Hepatic stellate cell (primary cell): ENCODE results near the gene RETREG2.
A peak's percentile ranks its signal among the peaks of the same experiment; 100 is the strongest.
"Not testable (repeated sequence)": the region's sequence is repeated elsewhere in the genome, so short reads cannot be mapped to it uniquely, and the experiment has no call there.

ENCODE experiments used
- DNase-seq: peaks from one replicate; pipeline ENCODE4 v3.0.0; 2011; ENCODE audit warnings: low spot score

Gene RETREG2

GRCh38 chr2:219198974-219199373, 20.9 kb downstream of the RETREG2 start:
- no peak for DNase-seq

GRCh38 chr2:219199470-219200211, 21.6 kb downstream of the RETREG2 start:
- no peak for DNase-seq

- not testable (repeated sequence) for DNase-seq
These were observed 22.6 kb downstream of the RETREG2 start for GRCh38 chr2:219200502-219201326.

GRCh38 chr2:219201331-219201730, 23.3 kb downstream of the RETREG2 start:
- DNase-seq = not testable (repeated sequence)

- no peak for DNase-seq
These were observed 26.5 kb downstream of the RETREG2 start for GRCh38 chr2:219204425-219205164.

GRCh38 chr2:219205165-219205538, 27.1 kb downstream of the RETREG2 start:
- DNase-seq = no peak

- DNase-seq = no peak
These were observed 27.9 kb downstream of the RETREG2 start for GRCh38 chr2:219205981-219206327.

- peak; percentile 98 for DNase-seq
These were observed 28.5 kb downstream of the RETREG2 start, which contains the start of gene ZFAND2B for GRCh38 chr2:219206328-219207133. Gene ZFAND2B, plus strand, starts transcription at chr2:219206782. Its CDS starts 206 bp downstream, at chr2:219206988.

- peak; percentile 31 for DNase-seq
These were observed 29.2 kb downstream of the RETREG2 start for GRCh38 chr2:219207134-219207883.

- DNase-seq = peak; percentile 83
These were observed 30.0 kb downstream of the RETREG2 start for GRCh38 chr2:219207884-219208740.

GRCh38 chr2:219209236-219210195, 31.4 kb downstream of the RETREG2 start:
- DNase-seq = no peak

- DNase-seq = no peak
These were observed 32.3 kb downstream of the RETREG2 start for GRCh38 chr2:219210196-219210885.

- DNase-seq = no peak
These were observed 32.8 kb downstream of the RETREG2 start for GRCh38 chr2:219210886-219211362.

- DNase-seq = no peak
These were observed 34.9 kb downstream of the RETREG2 start for GRCh38 chr2:219213026-219213415.

- DNase-seq = no peak
These were observed 35.5 kb downstream of the RETREG2 start for GRCh38 chr2:219213486-219214071.

GRCh38 chr2:219214141-219214540, 36.1 kb downstream of the RETREG2 start:
- no peak for DNase-seq

- no peak for DNase-seq
These were observed 36.7 kb downstream of the RETREG2 start for GRCh38 chr2:219214786-219215185.
